WTC11 (cell line): ENCODE data around the gene DAPK1. TPM values are rescaled to one million over a fixed set of nuclear protein-coding genes. Genes with fewer than 3 reads are reported as not detected.

ENCODE experiments used
- ATAC-seq: fragments of 200-7000 bp; cut with Tn5 transposase; 2 replicates; pipeline ENCODE4 v1.10.0; 2021; ENCODE audit warnings: mild to moderate bottlenecking, moderate library complexity
- CTCF ChIA-PET: fragments of 300-600 bp; sonication (Branson Sonifier 250); formaldehyde crosslinking; loops from one replicate; lab custom pipeline; 2021; ENCODE audit warnings: antibody characterized with exemption; lab: Charles Lee
- POLR2A ChIA-PET: fragments of 350-600 bp; sonication (Branson Sonifier 250); formaldehyde crosslinking; loops from one replicate; lab custom pipeline; 2021; ENCODE audit warnings: antibody characterized with exemption; lab: Charles Lee
- DNase-seq: peaks from one replicate; pipeline ENCODE4 v3.0.0; 2021; ENCODE audit warnings: low spot score
- H3K27ac Mint-ChIP-seq: 2 replicates; pipeline ENCODE4 v1.8.0; 2021; ENCODE audit warnings: mixed read lengths
- H3K27me3 Mint-ChIP-seq: 2 replicates; pipeline ENCODE4 v1.8.0; 2021; ENCODE audit warnings: low read depth, mild to moderate bottlenecking, moderate library complexity, mixed read lengths
- H3K36me3 Mint-ChIP-seq: 2 replicates; pipeline ENCODE4 v1.8.0; 2021; ENCODE audit warnings: mixed read lengths
- H3K4me1 Mint-ChIP-seq: 2 replicates; pipeline ENCODE4 v1.8.0; 2022; ENCODE audit warnings: mixed read lengths
- H3K4me3 Mint-ChIP-seq: 2 replicates; pipeline ENCODE4 v1.8.0; 2021; ENCODE audit warnings: mild to moderate bottlenecking, moderate library complexity, mixed read lengths
- H3K9me3 Mint-ChIP-seq: 2 replicates; pipeline ENCODE4 v1.8.0; 2021; ENCODE audit warnings: mixed read lengths
- HMGA2 ChIP-seq: fragments of 250-450 bp; sonication (Bioruptor Pico); IDR thresholded peaks from 2 replicates; pipeline ENCODE4 v1.4.0; 2021; ENCODE audit warnings: mild to moderate bottlenecking, moderate library complexity
- JAZF1 ChIP-seq: fragments of 250-450 bp; sonication (Bioruptor Pico); IDR thresholded peaks from 2 replicates; pipeline ENCODE4 v1.9.0; 2021; ENCODE audit warnings: moderate library complexity, mild to moderate bottlenecking, inconsistent platforms
- MXD4 ChIP-seq: fragments of 250-450 bp; sonication (Bioruptor Pico); IDR thresholded peaks from 2 replicates; pipeline ENCODE4 v1.8.0; 2021; ENCODE audit warnings: mild to moderate bottlenecking, moderate library complexity, borderline replicate concordance
- NR3C1 ChIP-seq: sonication (generic); formaldehyde crosslinking; conservative IDR thresholded peaks from 2 replicates; pipeline ENCODE4 v1.8.1; 2023; ENCODE audit warnings: low read depth, mild to moderate bottlenecking, missing genetic modification reagents
- PRRX2 ChIP-seq: fragments of 250-450 bp; sonication (Bioruptor Pico); IDR thresholded peaks from 2 replicates; pipeline ENCODE4 v1.8.0; 2021; ENCODE audit warnings: mild to moderate bottlenecking
- SMAD4 ChIP-seq: sonication (generic); formaldehyde crosslinking; IDR thresholded peaks from 2 replicates; pipeline ENCODE4 v1.8.0; 2022; ENCODE audit warnings: mild to moderate bottlenecking, missing genetic modification reagents
- ZNF138 ChIP-seq: sonication (generic); formaldehyde crosslinking; conservative IDR thresholded peaks from 2 replicates; pipeline ENCODE4 v1.8.1; 2022; ENCODE audit warnings: mild to moderate bottlenecking, moderate library complexity, missing genetic modification reagents
- ZNF671 ChIP-seq: fragments of 250-450 bp; sonication (Bioruptor Pico); IDR thresholded peaks from 2 replicates; pipeline ENCODE4 v1.8.0; 2021; ENCODE audit warnings: mild to moderate bottlenecking
- total RNA-seq: library from RNA; stranded (reverse); gene quantifications from 3 replicates; pipeline ENCODE4 v1.2.3, GENCODE V29; 2021
- TF ChIP-seq, protein P1 (sequence below): sonication (generic); formaldehyde crosslinking; IDR thresholded peaks from 2 replicates; pipeline ENCODE4 v1.8.1; 2022; ENCODE audit warnings: mild to moderate bottlenecking, moderate library complexity, missing genetic modification reagents
- TF ChIP-seq, protein P2 (sequence below): sonication (generic); formaldehyde crosslinking; IDR thresholded peaks from 2 replicates; pipeline ENCODE4 v1.8.0; 2023; ENCODE audit warnings: missing genetic modification reagents, mild to moderate bottlenecking, borderline replicate concordance
- TF ChIP-seq, protein P3 (sequence below): sonication (generic); formaldehyde crosslinking; IDR thresholded peaks from 2 replicates; pipeline ENCODE4 v1.8.1; 2023; ENCODE audit warnings: mild to moderate bottlenecking, moderate library complexity, missing genetic modification reagents
- TF ChIP-seq, protein P4 (sequence below): sonication (generic); formaldehyde crosslinking; IDR thresholded peaks from 2 replicates; pipeline ENCODE4 v1.8.1; 2023; ENCODE audit warnings: mild to moderate bottlenecking, missing genetic modification reagents
- TF ChIP-seq, protein P5 (sequence below): sonication (generic); formaldehyde crosslinking; IDR thresholded peaks from 2 replicates; pipeline ENCODE4 v1.8.0; 2022; ENCODE audit warnings: mild to moderate bottlenecking, missing genetic modification reagents
- TF ChIP-seq, protein P6 (sequence below): sonication (generic); formaldehyde crosslinking; IDR thresholded peaks from 2 replicates; pipeline ENCODE4 v1.8.1; 2023; ENCODE audit warnings: mild to moderate bottlenecking, missing genetic modification reagents
- TF ChIP-seq, protein P7 (sequence below): fragments of 250-450 bp; sonication (Bioruptor Pico); conservative IDR thresholded peaks from 2 replicates; pipeline ENCODE4 v1.9.0; 2021; ENCODE audit warnings: mild to moderate bottlenecking
- TF ChIP-seq, protein P8 (sequence below): sonication (generic); formaldehyde crosslinking; IDR thresholded peaks from 2 replicates; pipeline ENCODE4 v1.8.1; 2022; ENCODE audit warnings: low read depth, missing genetic modification reagents, borderline replicate concordance

DAPK1 gene
- total RNA-seq, 1 experiment from 2014 or later: 129 TPM

DNA sequence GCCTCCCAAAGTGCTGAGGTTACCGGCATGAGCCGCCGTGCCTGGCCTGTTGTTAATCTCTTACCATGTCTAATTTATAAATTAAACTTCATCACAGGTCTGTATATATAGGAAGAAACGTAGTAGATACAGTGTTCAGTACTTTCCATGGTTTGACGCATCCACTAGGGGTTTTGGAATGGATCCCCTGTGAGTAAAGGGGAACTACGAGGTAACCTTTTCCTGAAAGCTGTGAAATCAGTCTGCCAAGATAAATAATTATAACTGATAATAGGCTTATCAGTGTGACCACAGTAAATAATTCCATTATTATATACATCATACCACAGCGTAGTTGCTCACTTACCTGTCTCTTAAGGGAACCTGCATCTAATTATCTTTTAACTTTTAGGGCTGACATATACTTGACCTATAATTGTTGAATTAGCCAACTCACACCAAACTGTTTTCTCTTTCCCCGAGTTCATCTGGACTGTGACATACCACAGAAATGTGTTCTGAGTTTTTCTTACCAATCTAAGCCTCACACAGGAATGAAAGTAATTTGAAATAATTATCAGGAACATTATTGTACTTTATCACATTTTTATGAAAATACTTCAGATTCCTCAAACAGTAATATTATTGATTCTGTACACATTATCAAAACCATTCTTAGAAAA, 42.9 kb downstream of the DAPK1 start:
- CTCF ChIA-PET: no interaction called here
- POLR2A ChIA-PET: interaction anchor here (0.7 kb wide), 1 partner anchor 9 kb away, joined by 6 read pairs; no protein-coding TSS in a partner anchor
- Mint-ChIP-seq H3K27ac (0 out of 2 replicates have a peak overlapping the region, but pooled peaks have one; percentile 8), H3K4me3 (no peak overlapping the region), H3K9me3 (no peaks in the 10 kb centered on the region), H3K27me3 (no peaks in the 10 kb centered on the region), H3K36me3 (peaks cover 19% of the 10 kb centered on the region), H3K4me1 (peaks cover 29% of the 10 kb centered on the region)
- DNase-seq: no peak
- no peak for ATAC-seq
- TF ChIP-seq PRRX2 (CRISPR knock-in tag) (no peak), SMAD4 (CRISPR knock-in tag) (no peak), HMGA2 (no peak), JAZF1 (CRISPR knock-in tag) (no peak), ZNF671 (CRISPR knock-in tag) (no peak), ZNF138 (no peak), MXD4 (no peak), NR3C1 (CRISPR knock-in tag) (no peak)
- TF ChIP-seq, protein P1, sequence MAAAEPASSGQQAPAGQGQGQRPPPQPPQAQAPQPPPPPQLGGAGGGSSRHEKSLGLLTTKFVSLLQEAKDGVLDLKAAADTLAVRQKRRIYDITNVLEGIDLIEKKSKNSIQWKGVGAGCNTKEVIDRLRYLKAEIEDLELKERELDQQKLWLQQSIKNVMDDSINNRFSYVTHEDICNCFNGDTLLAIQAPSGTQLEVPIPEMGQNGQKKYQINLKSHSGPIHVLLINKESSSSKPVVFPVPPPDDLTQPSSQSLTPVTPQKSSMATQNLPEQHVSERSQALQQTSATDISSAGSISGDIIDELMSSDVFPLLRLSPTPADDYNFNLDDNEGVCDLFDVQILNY: no peak
- TF ChIP-seq, protein P2, sequence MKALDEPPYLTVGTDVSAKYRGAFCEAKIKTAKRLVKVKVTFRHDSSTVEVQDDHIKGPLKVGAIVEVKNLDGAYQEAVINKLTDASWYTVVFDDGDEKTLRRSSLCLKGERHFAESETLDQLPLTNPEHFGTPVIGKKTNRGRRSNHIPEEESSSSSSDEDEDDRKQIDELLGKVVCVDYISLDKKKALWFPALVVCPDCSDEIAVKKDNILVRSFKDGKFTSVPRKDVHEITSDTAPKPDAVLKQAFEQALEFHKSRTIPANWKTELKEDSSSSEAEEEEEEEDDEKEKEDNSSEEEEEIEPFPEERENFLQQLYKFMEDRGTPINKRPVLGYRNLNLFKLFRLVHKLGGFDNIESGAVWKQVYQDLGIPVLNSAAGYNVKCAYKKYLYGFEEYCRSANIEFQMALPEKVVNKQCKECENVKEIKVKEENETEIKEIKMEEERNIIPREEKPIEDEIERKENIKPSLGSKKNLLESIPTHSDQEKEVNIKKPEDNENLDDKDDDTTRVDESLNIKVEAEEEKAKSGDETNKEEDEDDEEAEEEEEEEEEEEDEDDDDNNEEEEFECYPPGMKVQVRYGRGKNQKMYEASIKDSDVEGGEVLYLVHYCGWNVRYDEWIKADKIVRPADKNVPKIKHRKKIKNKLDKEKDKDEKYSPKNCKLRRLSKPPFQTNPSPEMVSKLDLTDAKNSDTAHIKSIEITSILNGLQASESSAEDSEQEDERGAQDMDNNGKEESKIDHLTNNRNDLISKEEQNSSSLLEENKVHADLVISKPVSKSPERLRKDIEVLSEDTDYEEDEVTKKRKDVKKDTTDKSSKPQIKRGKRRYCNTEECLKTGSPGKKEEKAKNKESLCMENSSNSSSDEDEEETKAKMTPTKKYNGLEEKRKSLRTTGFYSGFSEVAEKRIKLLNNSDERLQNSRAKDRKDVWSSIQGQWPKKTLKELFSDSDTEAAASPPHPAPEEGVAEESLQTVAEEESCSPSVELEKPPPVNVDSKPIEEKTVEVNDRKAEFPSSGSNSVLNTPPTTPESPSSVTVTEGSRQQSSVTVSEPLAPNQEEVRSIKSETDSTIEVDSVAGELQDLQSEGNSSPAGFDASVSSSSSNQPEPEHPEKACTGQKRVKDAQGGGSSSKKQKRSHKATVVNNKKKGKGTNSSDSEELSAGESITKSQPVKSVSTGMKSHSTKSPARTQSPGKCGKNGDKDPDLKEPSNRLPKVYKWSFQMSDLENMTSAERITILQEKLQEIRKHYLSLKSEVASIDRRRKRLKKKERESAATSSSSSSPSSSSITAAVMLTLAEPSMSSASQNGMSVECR (CRISPR knock-in tag): no peak
- TF ChIP-seq, protein P3, sequence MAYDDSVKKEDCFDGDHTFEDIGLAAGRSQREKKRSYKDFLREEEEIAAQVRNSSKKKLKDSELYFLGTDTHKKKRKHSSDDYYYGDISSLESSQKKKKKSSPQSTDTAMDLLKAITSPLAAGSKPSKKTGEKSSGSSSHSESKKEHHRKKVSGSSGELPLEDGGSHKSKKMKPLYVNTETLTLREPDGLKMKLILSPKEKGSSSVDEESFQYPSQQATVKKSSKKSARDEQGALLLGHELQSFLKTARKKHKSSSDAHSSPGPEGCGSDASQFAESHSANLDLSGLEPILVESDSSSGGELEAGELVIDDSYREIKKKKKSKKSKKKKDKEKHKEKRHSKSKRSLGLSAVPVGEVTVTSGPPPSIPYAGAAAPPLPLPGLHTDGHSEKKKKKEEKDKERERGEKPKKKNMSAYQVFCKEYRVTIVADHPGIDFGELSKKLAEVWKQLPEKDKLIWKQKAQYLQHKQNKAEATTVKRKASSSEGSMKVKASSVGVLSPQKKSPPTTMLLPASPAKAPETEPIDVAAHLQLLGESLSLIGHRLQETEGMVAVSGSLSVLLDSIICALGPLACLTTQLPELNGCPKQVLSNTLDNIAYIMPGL: no peak
- TF ChIP-seq, protein P4, sequence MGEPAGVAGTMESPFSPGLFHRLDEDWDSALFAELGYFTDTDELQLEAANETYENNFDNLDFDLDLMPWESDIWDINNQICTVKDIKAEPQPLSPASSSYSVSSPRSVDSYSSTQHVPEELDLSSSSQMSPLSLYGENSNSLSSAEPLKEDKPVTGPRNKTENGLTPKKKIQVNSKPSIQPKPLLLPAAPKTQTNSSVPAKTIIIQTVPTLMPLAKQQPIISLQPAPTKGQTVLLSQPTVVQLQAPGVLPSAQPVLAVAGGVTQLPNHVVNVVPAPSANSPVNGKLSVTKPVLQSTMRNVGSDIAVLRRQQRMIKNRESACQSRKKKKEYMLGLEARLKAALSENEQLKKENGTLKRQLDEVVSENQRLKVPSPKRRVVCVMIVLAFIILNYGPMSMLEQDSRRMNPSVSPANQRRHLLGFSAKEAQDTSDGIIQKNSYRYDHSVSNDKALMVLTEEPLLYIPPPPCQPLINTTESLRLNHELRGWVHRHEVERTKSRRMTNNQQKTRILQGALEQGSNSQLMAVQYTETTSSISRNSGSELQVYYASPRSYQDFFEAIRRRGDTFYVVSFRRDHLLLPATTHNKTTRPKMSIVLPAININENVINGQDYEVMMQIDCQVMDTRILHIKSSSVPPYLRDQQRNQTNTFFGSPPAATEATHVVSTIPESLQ (CRISPR knock-in tag): no peak
- TF ChIP-seq, protein P5, sequence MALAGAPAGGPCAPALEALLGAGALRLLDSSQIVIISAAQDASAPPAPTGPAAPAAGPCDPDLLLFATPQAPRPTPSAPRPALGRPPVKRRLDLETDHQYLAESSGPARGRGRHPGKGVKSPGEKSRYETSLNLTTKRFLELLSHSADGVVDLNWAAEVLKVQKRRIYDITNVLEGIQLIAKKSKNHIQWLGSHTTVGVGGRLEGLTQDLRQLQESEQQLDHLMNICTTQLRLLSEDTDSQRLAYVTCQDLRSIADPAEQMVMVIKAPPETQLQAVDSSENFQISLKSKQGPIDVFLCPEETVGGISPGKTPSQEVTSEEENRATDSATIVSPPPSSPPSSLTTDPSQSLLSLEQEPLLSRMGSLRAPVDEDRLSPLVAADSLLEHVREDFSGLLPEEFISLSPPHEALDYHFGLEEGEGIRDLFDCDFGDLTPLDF (CRISPR knock-in tag): no peak
- TF ChIP-seq, protein P6, sequence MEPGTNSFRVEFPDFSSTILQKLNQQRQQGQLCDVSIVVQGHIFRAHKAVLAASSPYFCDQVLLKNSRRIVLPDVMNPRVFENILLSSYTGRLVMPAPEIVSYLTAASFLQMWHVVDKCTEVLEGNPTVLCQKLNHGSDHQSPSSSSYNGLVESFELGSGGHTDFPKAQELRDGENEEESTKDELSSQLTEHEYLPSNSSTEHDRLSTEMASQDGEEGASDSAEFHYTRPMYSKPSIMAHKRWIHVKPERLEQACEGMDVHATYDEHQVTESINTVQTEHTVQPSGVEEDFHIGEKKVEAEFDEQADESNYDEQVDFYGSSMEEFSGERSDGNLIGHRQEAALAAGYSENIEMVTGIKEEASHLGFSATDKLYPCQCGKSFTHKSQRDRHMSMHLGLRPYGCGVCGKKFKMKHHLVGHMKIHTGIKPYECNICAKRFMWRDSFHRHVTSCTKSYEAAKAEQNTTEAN (CRISPR knock-in tag): no peak
- TF ChIP-seq, protein P7, sequence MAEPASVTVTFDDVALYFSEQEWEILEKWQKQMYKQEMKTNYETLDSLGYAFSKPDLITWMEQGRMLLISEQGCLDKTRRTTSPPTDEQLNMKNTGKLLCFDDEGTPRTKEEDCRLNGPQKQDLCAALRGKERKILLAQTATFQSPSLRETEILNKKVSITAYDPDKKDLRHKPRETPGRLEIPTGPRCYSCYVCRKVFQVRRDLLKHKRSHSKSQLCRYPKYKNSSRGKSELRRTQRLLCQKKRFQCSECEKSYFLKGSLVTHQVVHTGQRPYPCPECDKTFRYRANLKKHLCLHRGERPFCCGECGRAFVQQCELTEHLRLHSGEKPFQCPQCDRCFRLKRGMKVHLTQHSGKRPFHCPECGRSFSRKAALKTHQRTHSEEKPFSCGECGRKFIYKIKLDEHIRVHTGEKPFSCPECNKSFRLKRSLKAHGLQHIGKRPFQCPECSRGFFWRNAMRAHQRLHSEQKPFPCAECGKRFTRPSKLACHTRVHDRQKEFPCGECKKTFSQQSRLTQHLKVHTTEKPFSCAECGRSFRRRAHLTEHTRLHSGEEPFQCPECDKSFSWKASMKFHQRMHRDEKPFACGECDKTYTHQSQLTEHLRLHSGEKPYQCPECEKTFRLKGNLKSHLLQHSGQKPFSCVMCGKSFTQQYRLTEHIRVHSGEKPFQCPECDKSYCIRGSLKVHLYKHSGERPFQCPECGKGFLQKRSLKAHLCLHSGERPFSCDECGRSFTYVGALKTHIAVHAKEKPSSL: no peak
- TF ChIP-seq, protein P8, sequence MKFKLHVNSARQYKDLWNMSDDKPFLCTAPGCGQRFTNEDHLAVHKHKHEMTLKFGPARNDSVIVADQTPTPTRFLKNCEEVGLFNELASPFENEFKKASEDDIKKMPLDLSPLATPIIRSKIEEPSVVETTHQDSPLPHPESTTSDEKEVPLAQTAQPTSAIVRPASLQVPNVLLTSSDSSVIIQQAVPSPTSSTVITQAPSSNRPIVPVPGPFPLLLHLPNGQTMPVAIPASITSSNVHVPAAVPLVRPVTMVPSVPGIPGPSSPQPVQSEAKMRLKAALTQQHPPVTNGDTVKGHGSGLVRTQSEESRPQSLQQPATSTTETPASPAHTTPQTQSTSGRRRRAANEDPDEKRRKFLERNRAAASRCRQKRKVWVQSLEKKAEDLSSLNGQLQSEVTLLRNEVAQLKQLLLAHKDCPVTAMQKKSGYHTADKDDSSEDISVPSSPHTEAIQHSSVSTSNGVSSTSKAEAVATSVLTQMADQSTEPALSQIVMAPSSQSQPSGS (CRISPR knock-in tag): no peak
